K562 (cell line): ENCODE data around the gene MYRIP. TPM values are rescaled to one million over a fixed set of nuclear protein-coding genes. Genes with fewer than 3 reads are reported as not detected.

Experiments used
- ATAC-seq: fragments of 200-7000 bp; cut with Tn5 transposase; 3 replicates; pipeline ENCODE4 v1.9.1; 2020; ENCODE audit warnings: moderate library complexity
- BruUV-seq: library from RNA; stranded (reverse); fragments of 400-500 nt; replicated peaks from 2 replicates; lab custom pipeline; 2021; lab: Mats Ljungman, UMichigan
- CTCF ChIA-PET: fragments of 300-600 bp; formaldehyde crosslinking; extraction: SDS; loops from one replicate; lab custom pipeline; 2021; ENCODE audit warnings: low intra/inter-chr PET ratio; lab: Yijun Ruan, JAX
- POLR2A ChIA-PET: fragments of 300-600, 350-650 bp; sonication (Branson Sonifier 250); formaldehyde crosslinking; extraction: SDS; loops from one replicate; lab custom pipeline; 2021; ENCODE audit warnings: antibody characterized with exemption, inconsistent platforms; lab: Yijun Ruan, JAX
- DNase-seq, 4 experiments: peaks; one replicate each; pipeline versions ENCODE4 v3.0.0 to v3.0.0-alpha.2; 2011 to 2018; ENCODE audit warnings: low spot score in 3 of 4, mixed read lengths in 3 of 4; ENCODE audit errors: extremely low read depth in 1 of 4
- FAIRE-seq: peaks from 2 replicates; lab custom pipeline; 2011; peaks lifted over from hg19 to GRCh38; lab: Jason Lieb, UNC
- H2AFZ ChIP-seq: 2 replicates; pipeline ENCODE4 v1.6.0; 2011; ENCODE audit warnings: low read depth, low read length, control low read depth, inconsistent platforms
- H3K27ac ChIP-seq: fragments of 200-600 bp; 3 replicates; pipeline ENCODE4 v1.8.0; 2011; ENCODE audit warnings: low read depth, mild to moderate bottlenecking, control low read depth, inconsistent platforms, low read length, moderate library complexity, mixed read lengths; ENCODE audit errors: extremely low read depth
- H3K27me3 ChIP-seq, 2 experiments: fragments of 300-600 bp in 1 of 2; 2 replicates in 1 of 2; 3 replicates in 1 of 2; pipeline versions ENCODE4 v1.6.0 to v1.8.0; 2011; ENCODE audit warnings: inconsistent platforms in 2 of 2, low read length in 2 of 2, mild to moderate bottlenecking in 1 of 2, mixed read lengths in 1 of 2, moderate library complexity in 1 of 2; ENCODE audit not compliant: control insufficient read depth in 2 of 2, insufficient read depth in 2 of 2
- H3K36me3 ChIP-seq: fragments of 300-600 bp; 3 replicates; pipeline ENCODE4 v1.8.0; 2011; ENCODE audit warnings: mild to moderate bottlenecking, low read length, inconsistent platforms; ENCODE audit not compliant: control insufficient read depth, insufficient read depth
- H3K4me1 ChIP-seq, 2 experiments: fragments of 200-600 bp in 1 of 2; replicated peaks in 1 of 2; 2 replicates in 1 of 2; 3 replicates in 1 of 2; pipeline versions ENCODE4 v1.5.1 to v1.8.0; 2011; ENCODE audit warnings: inconsistent platforms in 2 of 2, low read length in 2 of 2, mild to moderate bottlenecking in 1 of 2, mixed read lengths in 1 of 2, moderate library complexity in 1 of 2; ENCODE audit not compliant: control insufficient read depth in 2 of 2, insufficient read depth in 2 of 2
- H3K4me2 ChIP-seq: 2 replicates; pipeline ENCODE4 v1.6.1; 2011; ENCODE audit warnings: low read length, control low read depth, inconsistent platforms, mixed read lengths; ENCODE audit not compliant: insufficient read depth
- H3K4me3 ChIP-seq: fragments of 200-600 bp; sonication (generic), shearing (Covaris generic); 2 replicates; pipeline ENCODE4 v1.5.1; 2016; ENCODE audit warnings: control low read depth, inconsistent platforms
- H3K79me2 ChIP-seq: fragments of 200-600 bp; 3 replicates; pipeline ENCODE4 v1.8.0; 2011; ENCODE audit warnings: low read length, inconsistent platforms; ENCODE audit not compliant: control insufficient read depth, insufficient read depth
- H3K9ac ChIP-seq, 2 experiments: 2 replicates each; pipeline versions ENCODE4 v1.6.0 to v1.6.1; 2011; ENCODE audit warnings: low read depth in 2 of 2, low read length in 2 of 2, control low read depth in 1 of 2, inconsistent platforms in 1 of 2, mild to moderate bottlenecking in 1 of 2, mixed read lengths in 1 of 2; ENCODE audit not compliant: insufficient read depth in 1 of 2
- H3K9me1 ChIP-seq: one replicate; pipeline ENCODE4 v1.6.0; 2011; ENCODE audit warnings: inconsistent platforms, mild to moderate bottlenecking, low read length, moderate library complexity; ENCODE audit not compliant: control insufficient read depth, insufficient read depth
- H3K9me3 ChIP-seq: replicated peaks from 2 replicates; pipeline ENCODE4 v1.5.1; 2011; ENCODE audit warnings: low read depth, low read length, inconsistent platforms; ENCODE audit not compliant: control insufficient read depth, insufficient read depth
- H4K20me1 ChIP-seq: replicated peaks from 2 replicates; pipeline ENCODE4 v1.6.1; 2011; ENCODE audit warnings: low read length, inconsistent platforms, mixed read lengths; ENCODE audit not compliant: control insufficient read depth, insufficient read depth
- ARID3A ChIP-seq: IDR thresholded peaks from 2 replicates; pipeline ENCODE4 v1.6.1; 2012; ENCODE audit warnings: low read depth, low read length, improper control_type of control experiment, borderline replicate concordance
- ATF2 ChIP-seq: sonication (generic); formaldehyde crosslinking; IDR thresholded peaks from 2 replicates; pipeline ENCODE4 v1.8.1; 2022; ENCODE audit warnings: missing genetic modification reagents
- BRCA1 ChIP-seq, 2 experiments: fragments of 450-650 bp in 1 of 2; sonication (generic) in 1 of 2; formaldehyde crosslinking in 1 of 2; IDR thresholded peaks; 2 replicates each; pipeline versions ENCODE4 v1.5.0 to v1.6.1; 2017 to 2020; ENCODE audit warnings: mild to moderate bottlenecking in 1 of 2, missing genetic modification reagents in 1 of 2
- GTF2E2 ChIP-seq: fragments of 200-800 bp; sonication (Bioruptor generic); IDR thresholded peaks from 2 replicates; pipeline ENCODE4 v1.6.1; 2016; ENCODE audit warnings: missing genetic modification characterization, missing compliant biosample characterization
- LCOR ChIP-seq: sonication (generic); formaldehyde crosslinking; IDR thresholded peaks from 2 replicates; pipeline ENCODE4 v1.8.0; 2022; ENCODE audit warnings: mild to moderate bottlenecking, missing genetic modification reagents
- PPARD ChIP-seq: fragments of 250-450 bp; sonication (Bioruptor Pico); IDR thresholded peaks from 2 replicates; pipeline ENCODE4 v1.8.0; 2022; ENCODE audit warnings: inconsistent platforms, mild to moderate bottlenecking, moderate library complexity
- SMARCB1 ChIP-seq: IDR thresholded peaks from 2 replicates; pipeline ENCODE4 v1.6.1; 2011; ENCODE audit warnings: improper control_type of control experiment, low read depth; ENCODE audit not compliant: insufficient read length
- ZC3H4 ChIP-seq: sonication (generic); formaldehyde crosslinking; IDR thresholded peaks from 2 replicates; pipeline ENCODE4 v1.9.0; 2021; ENCODE audit warnings: missing genetic modification reagents, borderline replicate concordance
- ZNF583 ChIP-seq: fragments of 250-450 bp; sonication (Bioruptor Pico); IDR thresholded peaks from 2 replicates; pipeline ENCODE4 v1.4.0; 2020
- in situ Hi-C: fragments of 300-500 bp; cut with MboI; formaldehyde crosslinking; loops from 4 replicates; pipeline ENCODE4 v1.15.0; 2018; ENCODE audit warnings: inconsistent platforms, mixed read lengths
- intact Hi-C: fragments of 100-400 bp; cut with micrococcal nuclease; formaldehyde crosslinking; loops from 2 replicates; pipeline ENCODE4 v1.14.2; 2022
- polyA plus RNA-seq, 8 experiments: library from polyadenylated mRNA; depleted of rRNA in 4 of 8; stranded (reverse) in 5 of 8; unstranded in 3 of 8; fragments of >200 nt; fragmentation: Nextera tagmentation in 2 of 8; fragmentation: Illumina TruSeq in 1 of 8; extraction: Ambion mirVana in 2 of 8; extraction: Trizol in 1 of 8; gene quantifications; 2 replicates each; pipeline versions ENCODE4 v1.2.1 to v1.2.3, GENCODE V29; 2011 to 2014; ENCODE audit warnings: inconsistent platforms in 1 of 8, missing spikeins in 1 of 8
- total RNA-seq, 7 experiments: library from RNA; depleted of rRNA in 6 of 7; stranded (reverse); fragments of >200 nt in 6 of 7; fragmentation: Illumina TruSeq in 2 of 7; extraction: Trizol in 2 of 7; gene quantifications; 2 replicates each; pipeline versions ENCODE4 v1.2.1 to v1.2.3, GENCODE V29; 2011 to 2021; ENCODE audit warnings: low replicate concordance in 1 of 7
- TF ChIP-seq, protein P1 (sequence below): fragments of 450-650 bp; formaldehyde crosslinking; conservative IDR thresholded peaks from 2 replicates; pipeline ENCODE4 v1.4.0; 2022; ENCODE audit warnings: mild to moderate bottlenecking, missing genetic modification characterization

Gene MYRIP
- total and polyA plus RNA-seq, 9 of the 15 experiments (the other 6 are each of a cell fraction or from before 2014, with no cell fraction given) = 0.03 to 0.12 TPM; not detected in 7

DNA sequence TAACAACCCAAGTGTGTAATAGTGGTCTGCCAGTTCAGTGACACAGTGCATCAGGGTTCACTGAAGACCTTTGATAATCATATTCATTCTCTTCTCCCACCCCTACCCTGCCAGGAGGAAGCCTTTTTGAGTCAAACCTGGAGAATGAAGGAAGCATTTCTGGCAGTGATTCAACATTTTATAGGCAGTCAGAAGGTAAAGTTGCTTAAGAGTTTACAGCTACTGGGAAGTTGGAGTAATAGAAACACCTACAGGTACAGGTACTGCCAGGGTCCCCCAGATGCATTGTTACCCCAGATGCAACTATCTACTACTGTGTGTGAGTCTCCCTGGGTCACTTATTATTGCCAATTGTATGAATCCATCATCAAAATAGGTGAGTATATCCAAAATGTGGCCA, 353.2 kb downstream of the MYRIP start:
- no peak overlapping the region for H3K4me3 ChIP-seq
- H3K4me1 ChIP-seq = no peaks in the 10 kb centered on the region
- no TSS peak for BruUV-seq
- no peak overlapping the region for H3K4me2 ChIP-seq
- peaks cover 2 to 18% of the 10 kb centered on the region in 2 experiments; a peak in 3 of 5 replicates for H3K27me3 ChIP-seq
- no peak for ATAC-seq
- in situ Hi-C loops = no loop called here
- intact Hi-C loops = no loop called here
- no peaks in the 10 kb centered on the region for H3K79me2 ChIP-seq
- H2AFZ ChIP-seq = no peak overlapping the region
- no peaks in the 10 kb centered on the region for H3K36me3 ChIP-seq
- no peak overlapping the region for H3K27ac ChIP-seq
- no peak overlapping the region for H3K9ac ChIP-seq
- no peaks in the 10 kb centered on the region for H3K9me1 ChIP-seq
- H4K20me1 ChIP-seq = no peaks in the 10 kb centered on the region
- H3K9me3 ChIP-seq = no peaks in the 10 kb centered on the region
- ChIA-PET CTCF (no interaction called here), POLR2A (no interaction called here)
- no peak for FAIRE-seq
- no peak for DNase-seq
- no peak for TF ChIP-seq BRCA1 (IDR thresholded peaks at IDR 0.05)
- no peak for TF ChIP-seq BRCA1 (CRISPR knock-in tag; IDR thresholded peaks at IDR 0.05)
- TF ChIP-seq ATF2 = no peak
- TF ChIP-seq PPARD (CRISPR knock-in tag) = no peak
- TF ChIP-seq ZC3H4 (CRISPR knock-in tag) = no peak
- no peak for TF ChIP-seq ARID3A
- no peak for TF ChIP-seq ZNF583 (CRISPR knock-in tag)
- no peak for TF ChIP-seq SMARCB1
- TF ChIP-seq, protein P1, sequence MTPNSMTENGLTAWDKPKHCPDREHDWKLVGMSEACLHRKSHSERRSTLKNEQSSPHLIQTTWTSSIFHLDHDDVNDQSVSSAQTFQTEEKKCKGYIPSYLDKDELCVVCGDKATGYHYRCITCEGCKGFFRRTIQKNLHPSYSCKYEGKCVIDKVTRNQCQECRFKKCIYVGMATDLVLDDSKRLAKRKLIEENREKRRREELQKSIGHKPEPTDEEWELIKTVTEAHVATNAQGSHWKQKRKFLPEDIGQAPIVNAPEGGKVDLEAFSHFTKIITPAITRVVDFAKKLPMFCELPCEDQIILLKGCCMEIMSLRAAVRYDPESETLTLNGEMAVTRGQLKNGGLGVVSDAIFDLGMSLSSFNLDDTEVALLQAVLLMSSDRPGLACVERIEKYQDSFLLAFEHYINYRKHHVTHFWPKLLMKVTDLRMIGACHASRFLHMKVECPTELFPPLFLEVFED (CRISPR knock-in tag) = no peak
- TF ChIP-seq GTF2E2 = no peak
- TF ChIP-seq LCOR (CRISPR knock-in tag) = no peak
